SK-N-SH (cell line): Measurements from ENCODE around the gene SERBP1. TPM values are rescaled to one million over a fixed set of nuclear protein-coding genes. Genes with fewer than 3 reads are reported as not detected.

Experiments used
- CTCF ChIA-PET: fragments of 300-600, 350-600 bp; formaldehyde crosslinking; extraction: SDS; loops from one replicate; lab custom pipeline; 2021; lab: Yijun Ruan, JAX
- POLR2A ChIA-PET: fragments of 350-600 bp; sonication (Branson Sonifier 250); formaldehyde crosslinking; extraction: SDS; loops from one replicate; lab custom pipeline; 2020; ENCODE audit warnings: antibody characterized with exemption, inconsistent platforms; lab: Yijun Ruan, JAX
- DNase-seq: peaks from one replicate; pipeline ENCODE4 v3.0.0; 2012
- H2AFZ ChIP-seq: fragments of 200-600 bp; sonication (generic); 2 replicates; pipeline ENCODE4 v1.8.1; 2016; ENCODE audit warnings: antibody characterized with exemption, mild to moderate bottlenecking, low read depth
- H3F3A ChIP-seq: fragments of 200-600 bp; sonication (generic); replicated peaks from 2 replicates; pipeline ENCODE3; 2016; ENCODE audit warnings: antibody characterized with exemption, mild to moderate bottlenecking; ENCODE audit not compliant: insufficient read depth
- H3K27ac ChIP-seq, 2 experiments: fragments of 200-500 bp in 1 of 2; fragments of 200-600 bp in 1 of 2; sonication (Bioruptor generic) in 1 of 2; sonication (generic), shearing (Covaris generic) in 1 of 2; 2 replicates each; pipeline versions ENCODE4 v1.5.1 to v1.6.1; 2014 to 2016; ENCODE audit warnings: low read depth in 2 of 2, inconsistent platforms in 1 of 2, low read length in 1 of 2, mild to moderate bottlenecking in 1 of 2, mixed read lengths in 1 of 2
- H3K27me3 ChIP-seq: fragments of 200-600 bp; sonication (generic), shearing (Covaris generic); 2 replicates; pipeline ENCODE4 v1.6.1; 2016; ENCODE audit warnings: mixed run types; ENCODE audit not compliant: insufficient read depth
- H3K36me3 ChIP-seq, 2 experiments: fragments of 200-500 bp in 1 of 2; fragments of 200-600 bp in 1 of 2; sonication (Bioruptor generic) in 1 of 2; sonication (generic) in 1 of 2; replicated peaks in 1 of 2; 2 replicates each; pipeline versions ENCODE3 to v1.5.1; 2014 to 2016; ENCODE audit warnings: low read length in 1 of 2, mild to moderate bottlenecking in 1 of 2; ENCODE audit not compliant: insufficient read depth in 2 of 2, control insufficient read depth in 1 of 2
- H3K4me1 ChIP-seq, 2 experiments: fragments of 200-500 bp in 1 of 2; fragments of 200-600 bp in 1 of 2; sonication (Bioruptor generic) in 1 of 2; sonication (generic), shearing (Covaris generic) in 1 of 2; 2 replicates each; pipeline versions ENCODE4 v1.5.1 to v1.6.1; 2014 to 2016; ENCODE audit warnings: low read depth in 1 of 2, low read length in 1 of 2, mixed run types in 1 of 2; ENCODE audit not compliant: insufficient read depth in 2 of 2, control insufficient read depth in 1 of 2
- H3K4me2 ChIP-seq: fragments of 200-600 bp; sonication (generic), shearing (Covaris generic); 2 replicates; pipeline ENCODE4 v1.6.1; 2017; ENCODE audit warnings: mixed run types
- H3K4me3 ChIP-seq, 2 experiments: fragments of 200-500 bp in 1 of 2; fragments of 200-600 bp in 1 of 2; sonication (Bioruptor generic) in 1 of 2; sonication (generic), shearing (Covaris generic) in 1 of 2; 2 replicates each; pipeline versions ENCODE4 v1.5.1 to v1.8.1; 2014 to 2016; ENCODE audit warnings: low read depth in 2 of 2, inconsistent platforms in 1 of 2, low read length in 1 of 2, mild to moderate bottlenecking in 1 of 2, mixed read lengths in 1 of 2, moderate library complexity in 1 of 2
- H3K79me2 ChIP-seq: fragments of 200-600 bp; sonication (generic); 2 replicates; pipeline ENCODE4 v1.8.1; 2017; ENCODE audit warnings: mild to moderate bottlenecking; ENCODE audit not compliant: insufficient read depth
- H3K9ac ChIP-seq: fragments of 200-600 bp; sonication (generic); 2 replicates; pipeline ENCODE4 v1.6.1; 2017; ENCODE audit warnings: mixed run types
- H3K9me2 ChIP-seq: fragments of 200-600 bp; sonication (generic); 2 replicates; pipeline ENCODE4 v1.6.1; 2017; ENCODE audit warnings: mixed run types
- H3K9me3 ChIP-seq: fragments of 200-600 bp; sonication (generic); 2 replicates; pipeline ENCODE4 v1.6.1; 2017; ENCODE audit warnings: mixed run types, mild to moderate bottlenecking, moderate library complexity
- H4K20me1 ChIP-seq: fragments of 200-600 bp; sonication (generic); 2 replicates; pipeline ENCODE4 v1.6.1; 2017; ENCODE audit warnings: mild to moderate bottlenecking, mixed run types; ENCODE audit not compliant: insufficient read depth
- ELF1 ChIP-seq: IDR thresholded peaks from 2 replicates; pipeline ENCODE4 v1.4.0; 2012
- EP300 ChIP-seq, 2 experiments: IDR thresholded peaks; 2 replicates each; pipeline versions ENCODE4 v1.4.0 to v1.6.1; 2012; ENCODE audit warnings: borderline replicate concordance in 1 of 2, low read depth in 1 of 2, low read length in 1 of 2
- GATA2 ChIP-seq: sonication (generic); formaldehyde crosslinking; IDR thresholded peaks from 2 replicates; pipeline ENCODE4 v1.5.0; 2020; ENCODE audit warnings: mild to moderate bottlenecking, missing genetic modification reagents
- MAX ChIP-seq: IDR thresholded peaks from 2 replicates; pipeline ENCODE4 v1.4.0; 2012; ENCODE audit warnings: low read depth
- NFIC ChIP-seq: IDR thresholded peaks from 2 replicates; pipeline ENCODE4 v1.4.0; 2012; ENCODE audit warnings: borderline replicate concordance
- NRF1 ChIP-seq: IDR thresholded peaks from 2 replicates; pipeline ENCODE4 v1.6.1; 2012; ENCODE audit warnings: low read depth, mild to moderate bottlenecking, low read length
- SIN3A ChIP-seq: IDR thresholded peaks from 2 replicates; pipeline ENCODE4 v1.6.1; 2012; ENCODE audit warnings: low read depth, mild to moderate bottlenecking, low read length, moderate library complexity, borderline replicate concordance
- SMC3 ChIP-seq: IDR thresholded peaks from 2 replicates; pipeline ENCODE4 v1.6.1; 2012; ENCODE audit warnings: low read depth, low read length, improper control_type of control experiment
- TAF1 ChIP-seq: IDR thresholded peaks from 2 replicates; pipeline ENCODE4 v1.6.1; 2012; ENCODE audit warnings: low read depth, mild to moderate bottlenecking, low read length, moderate library complexity, borderline replicate concordance
- USF2 ChIP-seq: fragments of 150-350 bp; IDR thresholded peaks from 2 replicates; pipeline ENCODE4 v1.6.1; 2017; ENCODE audit warnings: antibody characterized with exemption, low read length, low read depth, borderline replicate concordance
- ZBTB33 ChIP-seq: IDR thresholded peaks from 2 replicates; pipeline ENCODE4 v1.4.0; 2012; ENCODE audit warnings: low read depth, borderline replicate concordance
- WGBS: methylation state at CpG from one replicate; pipeline ENCODE4 v1.1.6; 2017; ENCODE audit warnings: low lambda C conversion rate; 5-methylcytosine and 5-hydroxymethylcytosine counted together
- polyA plus RNA-seq, 3 experiments: library from polyadenylated mRNA; depleted of rRNA; stranded (reverse); fragments of >200 nt; gene quantifications; 2 replicates each; pipeline ENCODE4 v1.2.3, GENCODE V29; 2012

Gene SERBP1
- polyA plus RNA-seq, 1 of the 3 experiments (the other 2 are of a cell fraction), result 194 TPM

- TF ChIP-seq ZBTB33 (peak; percentile 95), ELF1 (peak; percentile 40), USF2 (peak; percentile 27; the same call in 1 of the 2 replicates), GATA2 (CRISPR knock-in tag) (no peak), SMC3 (no peak), EP300 (IDR thresholded peaks at IDR 0.05; ENCODE audit: borderline replicate concordance in 1 of 2, low read depth in 1 of 2, low read length in 1 of 2) (no peak), SIN3A (no peak; the same call in 1 of the 2 replicates), NRF1 (peak; percentile 38; the same call in 1 of the 2 replicates), NFIC (peak; percentile 52; the same call in 1 of the 2 replicates)
- TF ChIP-seq, all 33 proteins: peak for 15
Observed at GRCh38 chr1:67430358-67431155, at the start of gene SERBP1 (continued).

GRCh38 chr1:67479146-67479891 is 49.1 kb upstream of the SERBP1 start:
- H3K4me1 ChIP-seq, result peaks cover 0 to 2% of the 10 kb centered on the region in 2 experiments; a peak in 1 of 4 replicates
- no peak for DNase-seq
- no peak overlapping the region for H2AFZ ChIP-seq
- POLR2A ChIA-PET, result no interaction called here
- H4K20me1 ChIP-seq, result no peaks in the 10 kb centered on the region
- H3K36me3 ChIP-seq, result no peaks in the 10 kb centered on the region
- H3K27ac ChIP-seq, result no peak overlapping the region
- H3K4me2 ChIP-seq, result no peak overlapping the region
- no peak overlapping the region for H3K9ac ChIP-seq
- no peaks in the 10 kb centered on the region for H3F3A ChIP-seq
- no peak overlapping the region for H3K4me3 ChIP-seq
- TF ChIP-seq TAF1 (no peak), MAX (peak; percentile 90)
- CTCF ChIA-PET, result interaction anchor here (1.0 to 1.7 kb wide), 4 partner anchors 11 to 132 kb away, joined by 3 to 5 read pairs (median 4); no protein-coding TSS in a partner anchor
- WGBS, result 58% methylated on average over 10 of the region's 10 CpGs
- H3K27me3 ChIP-seq, result no peaks in the 10 kb centered on the region
- no peaks in the 10 kb centered on the region for H3K79me2 ChIP-seq
- no peaks in the 10 kb centered on the region for H3K9me3 ChIP-seq
- H3K9me2 ChIP-seq, result no peaks in the 10 kb centered on the region
